PC-3 (cell line): Measurements from ENCODE around the gene CATSPERZ. TPM values are rescaled to one million over a fixed set of nuclear protein-coding genes. Genes with fewer than 3 reads are reported as not detected.

Experiments used
- ATAC-seq: fragments of 200-7000 bp; cut with Tn5 transposase; 2 replicates; pipeline ENCODE4 v1.9.1; 2020; ENCODE audit warnings: mild to moderate bottlenecking, moderate library complexity
- BruUV-seq: library from RNA; stranded (reverse); fragments of 400-500 nt; replicated peaks from 2 replicates; lab custom pipeline; 2021; lab: Mats Ljungman, UMichigan
- CTCF ChIA-PET: fragments of 300-600 bp; sonication (Branson Sonifier 250); formaldehyde crosslinking; loops from one replicate; lab custom pipeline; 2022; ENCODE audit warnings: antibody characterized with exemption; lab: Charles Lee
- POLR2A ChIA-PET: fragments of 300-600 bp; sonication (Branson Sonifier 250); formaldehyde crosslinking; loops from one replicate; lab custom pipeline; 2022; ENCODE audit warnings: antibody characterized with exemption; ENCODE audit not compliant: unreplicated experiment; lab: Charles Lee
- DNase-seq: peaks from one replicate; pipeline ENCODE4 v3.0.0-alpha.2; 2015
- H2AFZ ChIP-seq: fragments of 300-600 bp; sonication (generic); 2 replicates; pipeline ENCODE4 v1.6.0; 2016; ENCODE audit warnings: antibody characterized with exemption, low read length
- H3F3A ChIP-seq: fragments of 300-600 bp; sonication (generic); one replicate; pipeline ENCODE4 v1.6.0; 2017; ENCODE audit warnings: antibody characterized with exemption, low read length, control low read depth, mild to moderate bottlenecking; ENCODE audit not compliant: unreplicated experiment
- H3K27ac ChIP-seq: fragments of 300-600 bp; sonication (generic); 2 replicates; pipeline ENCODE4 v1.5.1; 2016; ENCODE audit warnings: mild to moderate bottlenecking, low read length
- H3K27me3 ChIP-seq: fragments of 300-600 bp; sonication (generic); 2 replicates; pipeline ENCODE4 v1.6.1; 2016; ENCODE audit warnings: low read length, mixed read lengths
- H3K36me3 ChIP-seq: fragments of 300-600 bp; sonication (generic); 2 replicates; pipeline ENCODE4 v1.6.1; 2016; ENCODE audit warnings: low read depth, mixed run types, low read length, mixed read lengths
- H3K4me1 ChIP-seq: fragments of 300-600 bp; sonication (generic); 2 replicates; pipeline ENCODE4 v1.5.1; 2016; ENCODE audit warnings: low read length; ENCODE audit not compliant: insufficient read depth
- H3K4me2 ChIP-seq: fragments of 300-600 bp; sonication (generic); 2 replicates; pipeline ENCODE4 v1.6.0; 2016; ENCODE audit warnings: low read length
- H3K4me3 ChIP-seq: fragments of 300-600 bp; sonication (generic); 2 replicates; pipeline ENCODE4 v1.5.1; 2016; ENCODE audit warnings: mild to moderate bottlenecking, low read length, mixed read lengths
- H3K79me2 ChIP-seq: fragments of 300-600 bp; sonication (generic); 2 replicates; pipeline ENCODE4 v1.6.1; 2017; ENCODE audit warnings: low read length, mixed read lengths
- H3K9ac ChIP-seq: fragments of 300-600 bp; sonication (generic); 2 replicates; pipeline ENCODE4 v1.6.0; 2016; ENCODE audit warnings: mild to moderate bottlenecking, low read length
- H3K9me2 ChIP-seq: fragments of 300-600 bp; sonication (generic); replicated peaks from 2 replicates; pipeline ENCODE4 v1.6.1; 2016; ENCODE audit warnings: mixed run types, low read length, mixed read lengths
- H3K9me3 ChIP-seq: fragments of 300-600 bp; sonication (generic); 2 replicates; pipeline ENCODE4 v1.6.1; 2016; ENCODE audit warnings: low read length, mixed read lengths
- H4K20me1 ChIP-seq: fragments of 300-600 bp; sonication (generic); 2 replicates; pipeline ENCODE4 v1.6.1; 2016; ENCODE audit warnings: low read length, mixed read lengths
- CTCF ChIP-seq: fragments of 300-600 bp; sonication (generic); conservative IDR thresholded peaks from 2 replicates; pipeline ENCODE4 v1.5.1; 2017; ENCODE audit warnings: antibody characterized with exemption, low read depth, mild to moderate bottlenecking, low read length
- EZH2 ChIP-seq: fragments of 300-600 bp; sonication (generic); IDR thresholded peaks from one replicate; pipeline ENCODE4 v1.6.1; 2017; ENCODE audit warnings: antibody characterized with exemption, mild to moderate bottlenecking, low read length; ENCODE audit not compliant: unreplicated experiment
- EZH2phosphoT487 ChIP-seq: fragments of 300-600 bp; sonication (generic); IDR thresholded peaks from 2 replicates; pipeline ENCODE4 v1.6.1; 2018; ENCODE audit warnings: mild to moderate bottlenecking, antibody characterized with exemption, low read length, borderline replicate concordance
- intact Hi-C: fragments of 100-400 bp; cut with micrococcal nuclease; formaldehyde crosslinking; loops from 2 replicates; pipeline ENCODE4 v1.9.0; 2023
- total RNA-seq: library from RNA; depleted of rRNA; stranded (reverse); fragments of >200 nt; gene quantifications from 2 replicates; pipeline ENCODE4 v1.2.3, GENCODE V29; 2014

Gene CATSPERZ
- total RNA-seq, 1 experiment from 2014 or later = 9.2 TPM

GRCh38 chr11:64281957-64282770 is 18.0 kb upstream of the CATSPERZ start:
- Histone ChIP-seq H3K9me2 (no peaks in the 10 kb centered on the region), H3K4me1 (peaks cover 21% of the 10 kb centered on the region)
- POLR2A ChIA-PET = interaction anchor here (0.6 kb wide), 1 partner anchor 17 kb away, joined by 3 read pairs; no protein-coding TSS in a partner anchor

GRCh38 chr11:64283092-64283491 is 17.1 kb upstream of the CATSPERZ start:
- intact Hi-C loops = no loop called here
- ATAC-seq = no peak
- no peak overlapping the region for H3K27ac ChIP-seq
- no peak for DNase-seq
- H3K9ac ChIP-seq = 0 out of 2 replicates have a peak overlapping the region, but pooled peaks have one; percentile 75
- ChIA-PET CTCF (interaction anchor here (1.0 kb wide), 1 partner anchor 18 kb away, joined by 5 read pairs; no protein-coding TSS in a partner anchor), POLR2A (no interaction called here)
- H4K20me1 ChIP-seq = no peaks in the 10 kb centered on the region
- H3K4me2 ChIP-seq = peak overlapping the region; percentile 90
- H3K4me1 ChIP-seq = peaks cover 18% of the 10 kb centered on the region
- TF ChIP-seq CTCF (no peak), EZH2phosphoT487 (no peak), EZH2 (no peak)
- H3K79me2 ChIP-seq = peaks cover 28% of the 10 kb centered on the region
- H3K9me3 ChIP-seq = no peaks in the 10 kb centered on the region
- H3K4me3 ChIP-seq = peak overlapping the region; percentile 73; the same call in 1 of the 2 replicates
- BruUV-seq = no TSS peak
- no peak overlapping the region for H2AFZ ChIP-seq
- no peaks in the 10 kb centered on the region; the same call in 1 of the 2 replicates for H3K36me3 ChIP-seq
- H3K9me2 ChIP-seq = no peaks in the 10 kb centered on the region
- no peaks in the 10 kb centered on the region for H3F3A ChIP-seq
- H3K27me3 ChIP-seq = no peaks in the 10 kb centered on the region

More at GRCh38 chr11:64281957-64282770, 18.0 kb upstream of the CATSPERZ start:
- no peak overlapping the region for H3K9ac ChIP-seq
- H3K9me3 ChIP-seq = no peaks in the 10 kb centered on the region
- intact Hi-C loops = no loop called here
- H3K27ac ChIP-seq = no peak overlapping the region
- H3K79me2 ChIP-seq = peaks cover 22% of the 10 kb centered on the region
- H4K20me1 ChIP-seq = no peaks in the 10 kb centered on the region
- DNase-seq (no peak), ATAC-seq (no peak)
- H3K4me3 ChIP-seq = no peak overlapping the region
- no peak overlapping the region for H3K4me2 ChIP-seq
- TF ChIP-seq CTCF (no peak), EZH2 (no peak), EZH2phosphoT487 (no peak)
- H2AFZ ChIP-seq = no peak overlapping the region
- no peaks in the 10 kb centered on the region; the same call in 1 of the 2 replicates for H3K36me3 ChIP-seq
- CTCF ChIA-PET = interaction anchor here (0.7 kb wide), 1 partner anchor 73 kb away, joined by 17 read pairs; no protein-coding TSS in a partner anchor
- no peaks in the 10 kb centered on the region for H3K27me3 ChIP-seq
- no TSS peak for BruUV-seq
- H3F3A ChIP-seq = no peaks in the 10 kb centered on the region
